Motor neuron (in vitro differentiated cells): ENCODE results near the gene PPP1R9B. TPM values are rescaled to one million over a fixed set of nuclear protein-coding genes. Genes with fewer than 3 reads are reported as not detected.

Experiments used
- ATAC-seq, 8 experiments: fragments of 200-7000 bp; cut with Tn5 transposase; replicated peaks in 6 of 8; 2 replicates each; pipeline ENCODE4 v1.8.0; 2021; ENCODE audit warnings: mild to moderate bottlenecking in 8 of 8, moderate library complexity in 8 of 8
- H3K27ac ChIP-seq, 2 donors: fragments of 250-450 bp; sonication (Bioruptor Pico); 2 replicates each; pipeline ENCODE4 v1.9.0; 2021; ENCODE audit warnings: antibody characterized with exemption in 2 of 2, mild to moderate bottlenecking in 2 of 2, moderate library complexity in 1 of 2
- H3K4me1 ChIP-seq, 2 donors: fragments of 250-450 bp; sonication (Bioruptor Pico); replicated peaks in 1 of 2; 2 replicates each; pipeline ENCODE4 v1.6.1; 2021; ENCODE audit warnings: antibody characterized with exemption in 2 of 2, mild to moderate bottlenecking in 2 of 2, moderate library complexity in 1 of 2
- H3K4me3 ChIP-seq, 5 donors: fragments of 250-450 bp; sonication (Bioruptor Pico); 2 replicates each; pipeline ENCODE4 v1.9.0; 2021; ENCODE audit warnings: antibody characterized with exemption in 5 of 5, mild to moderate bottlenecking in 5 of 5, moderate library complexity in 4 of 5
- WGBS, 10 experiments: fragments of 450-650 bp; shearing (Covaris generic); methylation state at CpG; one replicate each; pipeline ENCODE4 v1.0.0; 2022; 5-methylcytosine and 5-hydroxymethylcytosine counted together
- in situ Hi-C, 9 experiments: fragments of 400-800 bp; cut with MboI; loops; one replicate each; pipeline ENCODE4 v1.15.0; 2021; ENCODE audit warnings: low sequenced_read_pairs in 9 of 9, low pct_unique_long_range_greater_than_20kb in 2 of 9; ENCODE audit not compliant: unreplicated experiment in 9 of 9
- total RNA-seq, 8 experiments: library from RNA; unstranded; fragments of 300-600 nt; gene quantifications; 2 replicates each; pipeline versions ENCODE4 v1.2.3 to v1.2.4, GENCODE V29; 2022

The PPP1R9B gene
- total RNA-seq, 8 experiments from 2014 or later: 19.7 to 43.3 (median 29.6) TPM

DNA sequence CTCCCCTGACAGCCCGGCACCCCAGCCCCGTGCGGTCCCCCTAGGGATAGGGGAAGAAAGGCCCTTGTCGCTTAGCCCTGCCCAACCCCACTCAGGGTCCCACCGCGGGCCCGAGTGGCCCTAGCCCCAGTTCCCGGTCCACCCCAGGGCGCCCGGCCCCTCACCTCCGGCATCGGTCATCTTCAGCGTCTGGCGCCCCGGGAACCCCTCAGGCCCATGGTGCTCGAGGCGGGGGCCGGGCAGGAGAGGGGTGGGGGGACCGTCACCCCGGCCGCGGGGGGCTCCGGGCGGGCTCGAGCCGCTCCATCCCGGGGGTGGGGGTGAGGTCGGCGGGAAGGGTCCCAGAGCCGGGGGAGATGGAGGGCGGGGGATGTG, 21.1 kb downstream of the PPP1R9B start:
- in situ Hi-C loops: no loop called here
- H3K4me1 ChIP-seq: peaks cover 29 to 31% of the 10 kb centered on the region in 2 donors
- WGBS, 10 experiments: no CpG with 5 or more reads among the region's 31 CpGs
- peak overlapping the region; percentile 92 to 97 for H3K27ac ChIP-seq
- peak overlapping the region; percentile 42 to 67 (median 61) for H3K4me3 ChIP-seq
- peak in 6 of 8 experiments; percentile 9 to 77 (median 74) for ATAC-seq

DNA sequence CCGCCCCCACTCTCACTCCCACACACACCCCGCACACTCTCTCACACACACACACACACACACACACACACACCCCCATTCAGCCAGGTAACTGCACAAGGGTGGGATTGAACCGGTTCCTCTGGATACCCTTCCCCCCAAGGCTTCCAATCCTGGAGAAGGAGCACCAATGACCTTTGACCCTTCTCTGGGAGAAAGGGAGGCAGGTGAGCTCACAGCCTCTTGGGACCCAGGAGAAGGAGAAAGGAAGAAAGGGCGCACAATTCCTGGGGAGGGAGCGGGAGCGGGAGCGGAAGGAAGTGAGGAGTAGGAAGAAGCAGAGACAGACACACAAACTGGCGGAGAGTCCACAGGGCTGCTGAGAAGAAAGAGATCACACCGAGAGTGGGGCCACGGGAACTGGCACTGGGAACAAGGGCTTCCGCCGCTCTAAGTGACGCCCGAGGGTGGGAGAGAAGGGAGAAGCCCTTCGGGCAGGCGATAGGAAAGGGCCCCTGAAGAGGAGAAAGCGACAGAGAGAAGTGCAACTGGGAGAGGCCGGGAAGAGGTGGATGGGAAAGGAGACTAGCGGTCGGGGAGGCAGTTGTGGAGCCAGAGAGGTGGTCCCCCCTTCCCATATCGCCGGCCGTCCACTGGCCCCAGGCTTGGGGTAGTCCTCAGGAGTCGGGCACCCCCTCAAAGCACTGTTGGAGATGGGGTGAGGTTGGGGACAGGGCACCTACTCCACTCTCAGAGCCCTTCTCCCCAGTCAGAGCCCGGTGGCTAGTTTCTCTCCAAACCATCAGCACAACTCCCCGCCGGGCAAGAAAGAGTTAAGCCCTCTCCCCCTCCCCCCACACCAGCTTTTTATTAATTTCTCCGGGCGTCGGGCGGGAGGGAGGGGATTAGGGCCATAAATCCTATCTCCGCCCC, 21.8 kb downstream of the PPP1R9B start:
- in situ Hi-C loops: no loop called here
- peak overlapping the region; percentile 92 to 97 for H3K27ac ChIP-seq
- peak overlapping the region; percentile 42 to 67 (median 61) for H3K4me3 ChIP-seq
- ATAC-seq: peak in 3 of 8 experiments; percentile 1 to 5 (median 5)
- peaks cover 28 to 31% of the 10 kb centered on the region in 2 donors for H3K4me1 ChIP-seq
- WGBS, 10 experiments: 0 to 41% (median 14%) methylated on average over 2 to 6 of the region's 32 CpGs; no CpG with 5 or more reads in 6 of the 10 experiments

DNA sequence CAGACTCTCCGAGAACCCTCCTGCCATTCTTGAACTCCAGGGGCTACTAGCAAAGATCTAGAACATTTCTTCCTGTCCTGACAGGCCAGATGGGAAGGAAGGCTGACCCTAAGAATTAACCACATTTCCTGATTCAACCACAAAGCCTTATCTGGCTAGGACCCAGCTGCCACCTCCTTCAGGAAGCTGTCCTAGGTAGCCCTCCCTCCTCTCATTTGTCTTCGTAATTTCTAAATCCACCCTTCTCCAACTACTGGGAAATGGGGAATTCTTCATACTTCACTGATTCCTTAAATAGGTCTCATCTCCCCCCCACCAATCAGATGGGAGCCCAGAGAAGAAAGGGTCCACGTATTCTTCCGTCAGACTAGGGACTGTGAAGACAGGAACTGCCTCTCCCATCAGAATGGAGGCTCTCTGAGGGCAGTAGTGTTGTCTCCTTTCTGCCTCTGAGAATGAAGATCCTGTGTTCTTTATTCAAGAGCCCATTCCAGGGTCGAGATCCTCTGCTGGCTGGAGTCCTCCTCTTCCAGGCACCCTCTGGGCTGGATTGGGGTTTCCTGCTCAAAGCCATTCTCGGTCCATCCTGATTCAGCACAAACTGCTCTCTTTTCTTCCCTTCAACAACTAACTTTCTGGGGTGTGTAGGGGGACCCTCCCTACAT, 22.6 kb downstream of the PPP1R9B start:
- Histone ChIP-seq H3K4me1 (peaks cover 27 to 33% of the 10 kb centered on the region in 2 donors), H3K4me3 (no peak overlapping the region), H3K27ac (peak overlapping the region in 1 of 2 donors; percentile 97)
- WGBS, 10 experiments: 0 to 100% (median 94%) methylated on average over 1 to 5 of the region's 6 CpGs; no CpG with 5 or more reads in 3 of the 10 experiments
- no peak for ATAC-seq
- in situ Hi-C loops: no loop called here

DNA sequence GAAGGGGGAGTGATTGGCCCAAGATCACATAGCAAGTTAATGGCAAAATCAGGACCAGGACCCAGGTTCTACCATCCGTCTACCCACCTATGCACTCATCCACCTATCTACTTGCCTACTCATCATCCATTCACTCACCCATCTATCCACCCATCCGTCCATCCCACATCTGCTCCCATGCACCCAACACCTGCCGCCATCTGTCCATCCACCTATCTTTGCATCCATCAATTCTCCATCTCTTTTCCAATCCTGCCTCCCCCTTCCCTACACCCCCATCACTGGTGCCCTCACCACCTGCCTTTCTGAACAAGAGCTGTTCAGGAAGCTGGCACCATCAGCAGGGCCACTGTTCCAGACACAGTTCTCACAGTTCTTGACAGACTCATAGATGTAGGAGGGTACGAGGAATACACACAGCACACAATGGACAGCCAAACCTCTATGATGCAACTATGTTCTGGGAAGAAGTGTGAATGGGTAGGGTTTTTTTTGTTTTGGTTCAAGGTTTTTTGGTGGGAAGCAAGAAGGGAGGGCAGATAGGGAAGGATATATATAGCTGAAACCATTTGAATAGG, 25.0 kb downstream of the PPP1R9B start:
- peaks cover 20 to 26% of the 10 kb centered on the region in 2 donors for H3K4me1 ChIP-seq
- ATAC-seq: no peak
- H3K27ac ChIP-seq: no peak overlapping the region
- H3K4me3 ChIP-seq: no peak overlapping the region
- WGBS, 10 experiments: 80 to 100% (median 100%) methylated on average over 1 to 2 of the region's 4 CpGs; no CpG with 5 or more reads in 4 of the 10 experiments
- in situ Hi-C loops: no loop called here

DNA sequence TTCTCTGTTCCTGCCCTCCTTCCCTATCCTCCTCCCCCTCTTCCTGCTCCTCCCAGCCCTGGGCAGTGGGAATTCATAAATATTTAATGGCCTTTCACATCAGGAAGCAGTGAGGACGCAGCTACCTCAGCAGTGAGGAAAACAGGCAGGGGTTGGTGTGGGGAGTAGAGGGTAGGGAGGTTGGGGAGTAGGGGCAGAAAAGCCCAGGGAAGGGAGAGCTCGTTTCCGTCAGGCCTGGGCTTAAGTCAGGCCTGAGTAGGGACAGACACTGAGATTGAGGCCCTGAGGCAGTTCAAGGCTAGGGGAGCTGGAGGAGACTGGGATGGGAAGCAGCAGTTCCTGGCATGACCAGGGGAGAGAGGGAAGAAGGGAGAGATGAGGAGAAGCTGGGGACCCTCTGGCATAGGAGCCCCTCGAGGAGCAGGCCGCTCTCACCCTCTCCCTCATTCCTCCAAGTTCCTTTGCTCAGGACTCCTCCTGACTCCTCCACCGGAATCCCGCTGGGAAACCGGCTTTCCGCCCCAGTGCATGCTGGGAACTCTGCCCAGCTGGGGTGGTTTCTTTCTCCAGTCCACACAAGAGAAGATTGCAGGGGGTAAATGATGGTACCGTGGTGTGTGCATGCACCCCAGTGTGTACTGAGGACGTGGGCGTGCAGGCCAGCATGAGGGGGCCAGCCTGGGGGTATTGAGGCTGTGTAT, 26.7 kb downstream of the PPP1R9B start:
- H3K4me3 ChIP-seq: no peak overlapping the region
- peak overlapping the region; percentile 60 to 67 for H3K27ac ChIP-seq
- peak; percentile 60 to 95 (median 85) for ATAC-seq
- H3K4me1 ChIP-seq: peaks cover 19 to 25% of the 10 kb centered on the region in 2 donors
- WGBS, 10 experiments: 0 to 75% (median 48%) methylated on average over 1 to 5 of the region's 12 CpGs; no CpG with 5 or more reads in 3 of the 10 experiments
- in situ Hi-C loops: no loop called here

DNA sequence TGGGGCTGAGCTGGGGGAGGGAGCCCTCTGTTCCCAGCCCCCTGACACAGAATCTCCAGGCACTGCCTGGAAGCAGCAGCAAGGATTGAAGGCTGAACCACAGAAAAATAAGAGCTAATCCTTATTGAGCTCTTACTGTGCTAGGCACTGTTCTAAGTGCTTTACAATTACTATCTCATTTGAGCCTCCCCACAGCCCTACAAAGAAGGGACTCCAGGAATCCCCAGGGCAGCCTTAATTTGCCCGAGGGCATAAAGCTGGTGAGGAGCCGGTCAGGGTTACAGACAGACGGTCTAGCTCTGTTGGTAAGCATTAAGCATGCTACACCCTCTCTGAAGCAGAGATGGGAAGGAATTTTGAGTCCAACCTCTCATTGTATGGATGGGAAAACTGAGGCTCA, 27.5 kb downstream of the PPP1R9B start:
- peak in 1 of 8 experiments; percentile 6 for ATAC-seq
- WGBS, 10 experiments: 80% methylated on average over 1 of the region's 3 CpGs; no CpG with 5 or more reads in 8 of the 10 experiments
- Histone ChIP-seq H3K4me1 (peaks cover 14 to 19% of the 10 kb centered on the region in 2 donors), H3K27ac (peak overlapping the region in 1 of 2 donors; percentile 67), H3K4me3 (no peak overlapping the region)
- in situ Hi-C loops: no loop called here

DNA sequence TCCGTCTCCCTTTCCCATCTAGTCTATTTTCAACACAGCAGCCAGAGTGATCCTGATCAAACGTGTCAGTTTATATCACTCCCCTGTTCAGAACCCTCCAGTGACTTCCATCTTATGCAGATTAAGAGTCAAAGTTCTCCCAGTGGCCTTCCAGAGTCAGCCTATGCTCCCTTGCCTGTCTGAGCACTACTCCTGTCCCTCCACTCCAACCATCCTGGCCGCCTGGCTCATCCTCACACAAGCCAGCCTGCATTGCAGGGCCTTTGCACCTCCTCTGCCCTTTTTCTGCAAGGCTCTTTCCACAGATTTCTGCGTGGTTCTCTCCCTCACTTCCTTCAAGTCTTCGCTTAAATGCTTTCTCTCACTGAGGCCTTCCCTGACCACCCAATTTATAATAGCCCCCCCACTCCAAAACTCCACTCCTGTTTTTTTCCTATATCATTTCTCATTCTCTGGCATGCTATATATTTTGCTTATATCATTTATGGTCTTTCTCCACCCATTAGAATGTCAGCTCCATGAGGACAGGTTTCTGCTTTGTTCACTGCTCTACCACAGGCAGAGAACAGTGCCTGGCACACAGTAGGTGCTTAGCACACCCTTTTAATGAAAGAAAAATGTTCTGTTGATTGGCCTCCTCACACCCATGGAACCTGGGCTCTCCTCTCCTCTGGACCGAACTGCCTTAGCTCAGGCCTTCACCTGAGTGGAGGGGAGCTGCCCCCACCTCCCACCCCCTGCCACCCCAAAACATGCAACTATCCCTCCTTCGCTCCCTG, 29.8 kb downstream of the PPP1R9B start:
- no peak overlapping the region for H3K4me3 ChIP-seq
- no peak overlapping the region for H3K27ac ChIP-seq
- H3K4me1 ChIP-seq: peaks cover 16 to 18% of the 10 kb centered on the region in 2 donors
- no peak for ATAC-seq
- in situ Hi-C loops: no loop called here
- WGBS, 10 experiments: 56 to 100% (median 84%) methylated on average over 1 to 5 of the region's 7 CpGs; no CpG with 5 or more reads in 1 of the 10 experiments

DNA sequence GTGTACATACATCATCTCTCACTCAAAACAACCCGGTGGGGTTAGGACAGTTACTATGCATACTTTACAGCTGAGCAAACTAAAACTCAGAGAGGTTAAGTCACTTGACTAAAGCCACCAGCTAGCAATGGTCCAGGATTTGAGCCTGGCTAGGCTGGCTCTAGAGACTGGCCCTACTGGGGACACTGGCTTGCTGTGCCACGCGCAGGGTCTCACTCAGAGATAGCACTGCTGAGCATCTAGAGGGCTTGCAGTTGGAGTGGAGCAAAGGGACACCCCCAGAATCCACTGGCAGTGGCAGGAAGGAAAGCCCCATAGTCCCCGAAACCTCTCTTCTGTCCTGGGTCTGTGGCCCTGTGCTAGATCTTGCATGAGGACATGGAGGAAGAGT, 31.7 kb downstream of the PPP1R9B start:
- in situ Hi-C loops: no loop called here
- no peak overlapping the region for H3K27ac ChIP-seq
- H3K4me3 ChIP-seq: no peak overlapping the region
- peaks cover 9 to 13% of the 10 kb centered on the region in 2 donors for H3K4me1 ChIP-seq
- WGBS, 10 experiments: 60 to 88% (median 70%) methylated on average over 1 to 2 of the region's 4 CpGs; no CpG with 5 or more reads in 6 of the 10 experiments
- no peak for ATAC-seq

DNA sequence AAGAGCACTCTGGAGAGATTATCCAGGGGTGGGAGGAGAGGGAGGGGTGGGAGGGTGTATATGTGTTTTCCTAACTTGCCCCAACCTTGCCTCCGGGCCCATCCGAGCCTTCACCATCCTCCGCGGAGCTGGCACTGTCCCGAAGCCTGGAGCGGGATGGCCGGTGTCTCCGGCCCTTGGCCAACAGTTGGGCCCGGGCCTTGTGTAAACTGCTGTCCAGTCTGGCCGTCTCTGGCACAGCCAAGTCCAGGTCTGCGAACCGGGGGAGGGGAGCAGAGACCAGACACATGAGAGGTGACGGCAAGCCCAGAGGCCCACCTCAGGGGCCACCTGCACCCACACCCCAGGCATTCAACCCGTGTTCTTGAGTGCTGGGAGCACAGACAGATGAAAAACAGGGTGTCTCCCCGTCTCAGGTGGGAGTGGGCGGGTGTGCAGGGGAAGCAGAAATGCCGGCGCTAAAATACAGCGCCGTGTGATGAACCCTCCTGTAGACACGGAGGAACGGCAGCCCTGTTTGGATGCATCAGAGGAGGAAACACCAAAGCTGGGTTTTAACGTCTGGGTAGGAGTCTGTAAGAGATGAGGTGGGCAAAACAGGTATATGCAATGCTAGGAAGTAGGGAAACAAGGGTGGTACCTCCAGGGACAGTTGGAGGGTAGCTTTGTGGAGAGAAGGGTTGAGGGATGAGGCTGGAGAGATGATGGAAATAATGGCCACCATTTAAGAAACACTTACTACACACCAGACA, 32.2 kb downstream of the PPP1R9B start:
- ATAC-seq: no peak
- Histone ChIP-seq H3K4me3 (no peak overlapping the region), H3K27ac (no peak overlapping the region), H3K4me1 (peaks cover 3 to 7% of the 10 kb centered on the region in 2 donors)
- WGBS, 10 experiments: 67 to 100% (median 90%) methylated on average over 1 to 13 of the region's 23 CpGs; no CpG with 5 or more reads in 4 of the 10 experiments
- in situ Hi-C loops: no loop called here

DNA sequence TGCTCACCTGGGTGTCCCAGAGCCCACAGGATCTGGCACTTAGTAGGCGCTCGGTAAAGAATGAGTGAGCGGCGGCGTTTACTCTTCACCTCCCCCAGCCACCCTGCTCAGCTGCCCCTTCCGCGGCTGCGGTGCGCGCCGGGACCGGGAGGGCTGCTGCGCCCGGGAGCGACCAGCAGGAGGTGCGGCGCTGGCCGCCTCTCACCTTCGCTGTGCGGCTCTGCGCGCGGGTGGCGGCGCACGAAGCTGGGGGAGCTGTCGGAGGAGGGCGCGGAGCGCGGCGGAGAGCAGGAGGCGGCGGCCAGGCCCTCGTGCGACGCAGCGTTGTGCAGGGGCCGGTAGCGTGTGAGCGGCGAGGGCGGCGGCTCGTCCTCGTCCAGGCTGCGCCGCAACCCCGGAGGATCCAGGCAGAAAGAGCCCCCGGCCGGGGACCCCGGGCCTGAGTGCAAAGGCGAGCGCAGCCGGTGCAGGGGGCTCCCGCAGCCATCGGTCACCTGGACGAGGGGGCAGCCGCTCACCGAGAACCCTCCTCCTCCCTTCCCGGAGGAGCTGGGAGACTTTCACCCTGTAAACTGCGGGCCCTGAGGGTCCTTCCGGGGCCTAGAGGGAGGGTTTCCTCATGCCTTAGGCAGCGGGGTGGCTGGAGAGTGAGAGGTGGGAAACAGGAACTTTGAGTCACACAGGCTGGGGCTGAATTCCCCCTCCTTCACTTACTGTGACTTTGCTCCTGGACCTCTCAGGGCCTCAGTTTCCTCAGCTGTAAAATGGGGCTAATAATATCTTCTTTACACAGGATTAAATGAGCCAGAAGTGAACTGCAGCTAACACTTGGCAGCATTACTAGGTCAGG, 33.0 kb downstream of the PPP1R9B start:
- H3K4me3 ChIP-seq: peak overlapping the region in 1 of 5 donors; percentile 1
- in situ Hi-C loops: no loop called here
- peak; percentile 59 to 96 (median 90) for ATAC-seq
- WGBS, 10 experiments: 3% methylated on average over 8 of the region's 64 CpGs; no CpG with 5 or more reads in 9 of the 10 experiments
- H3K27ac ChIP-seq: peak overlapping the region in 1 of 2 donors; percentile 8
- H3K4me1 ChIP-seq: peaks cover 0 to 4% of the 10 kb centered on the region in 2 donors

DNA sequence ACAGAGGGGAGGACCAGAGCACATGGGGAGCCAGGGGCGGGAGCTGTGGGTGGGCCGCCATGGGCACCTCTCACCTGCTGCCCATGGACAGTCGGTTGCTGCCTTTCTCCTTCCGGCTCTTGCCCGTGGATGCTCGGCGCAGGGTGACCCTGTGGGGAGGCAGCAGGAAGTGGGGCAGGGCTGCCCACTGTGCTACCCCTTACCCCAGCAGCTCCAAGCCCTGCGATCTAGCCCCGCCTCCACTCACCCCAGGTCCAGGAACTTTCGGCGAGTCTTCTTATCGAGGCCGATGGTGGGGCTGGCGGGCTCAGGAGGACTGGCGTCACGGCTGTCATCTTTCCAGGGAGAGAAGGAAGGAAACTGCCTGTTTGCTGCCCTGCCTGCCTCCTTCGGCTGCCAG, 34.7 kb downstream of the PPP1R9B start:
- H3K27ac ChIP-seq: no peak overlapping the region
- H3K4me1 ChIP-seq: peaks cover 15 to 17% of the 10 kb centered on the region in 2 donors
- H3K4me3 ChIP-seq: no peak overlapping the region
- in situ Hi-C loops: no loop called here
- WGBS, 10 experiments: 80 to 100% (median 87%) methylated on average over 1 to 3 of the region's 17 CpGs; no CpG with 5 or more reads in 6 of the 10 experiments
- ATAC-seq: no peak
